ENCODE measurements around the gene CFAP92.
A peak's percentile ranks its signal among the peaks of the same experiment; 100 is the strongest.

CFAP92 gene

GRCh38 chr3:128992926-128993460 lies 883 bp downstream of the CFAP92 start:
- no peak for DNase-seq (ENCODE audit: low read depth in 2 of 2, low spot score in 1 of 2)

- no peak for DNase-seq (ENCODE audit: low read depth in 2 of 2, low spot score in 1 of 2)
Measured at GRCh38 chr3:128991355-128991895, 2.5 kb downstream of the CFAP92 start.

- no peak for DNase-seq (ENCODE audit: low read depth in 2 of 2, low spot score in 1 of 2)
Measured at GRCh38 chr3:128988286-128988685, 5.6 kb downstream of the CFAP92 start.

GRCh38 chr3:128987302-128988100 lies 6.4 kb downstream of the CFAP92 start:
- DNase-seq (ENCODE audit: low read depth in 2 of 2, low spot score in 1 of 2), result no peak

- no peak for DNase-seq (ENCODE audit: low read depth in 2 of 2, low spot score in 1 of 2)
Measured at GRCh38 chr3:128984596-128984995, 9.3 kb downstream of the CFAP92 start.

- no peak for DNase-seq (ENCODE audit: low read depth in 2 of 2, low spot score in 1 of 2)
Measured at GRCh38 chr3:128983293-128984069, 10.4 kb downstream of the CFAP92 start.

- DNase-seq (ENCODE audit: low read depth in 2 of 2, low spot score in 1 of 2), result no peak
Measured at GRCh38 chr3:128975276-128975675, 18.6 kb downstream of the CFAP92 start.

GRCh38 chr3:128973988-128974564 lies 19.8 kb downstream of the CFAP92 start:
- DNase-seq (ENCODE audit: low read depth in 2 of 2, low spot score in 1 of 2), result no peak

- no peak for DNase-seq (ENCODE audit: low read depth in 2 of 2, low spot score in 1 of 2)
Measured at GRCh38 chr3:128971421-128972100, 22.3 kb downstream of the CFAP92 start.

GRCh38 chr3:128970740-128971047 lies 23.2 kb downstream of the CFAP92 start:
- DNase-seq (ENCODE audit: low read depth in 2 of 2, low spot score in 1 of 2), result no peak

- peak in 1 of 2 donors; percentile 43 for DNase-seq (ENCODE audit: low read depth in 2 of 2, low spot score in 1 of 2)
Measured at GRCh38 chr3:128969993-128970739, 23.7 kb downstream of the CFAP92 start.

- no peak for DNase-seq (ENCODE audit: low read depth in 2 of 2, low spot score in 1 of 2)
Measured at GRCh38 chr3:128967748-128968355, 26.0 kb downstream of the CFAP92 start.

- DNase-seq (ENCODE audit: low read depth in 2 of 2, low spot score in 1 of 2), result no peak
Measured at GRCh38 chr3:128965818-128966217, 28.1 kb downstream of the CFAP92 start.

GRCh38 chr3:128965280-128965679 lies 28.6 kb downstream of the CFAP92 start:
- no peak for DNase-seq (ENCODE audit: low read depth in 2 of 2, low spot score in 1 of 2)

- no peak for DNase-seq (ENCODE audit: low read depth in 2 of 2, low spot score in 1 of 2)
Measured at GRCh38 chr3:128956440-128956839, 37.4 kb downstream of the CFAP92 start.

- DNase-seq (ENCODE audit: low read depth in 2 of 2, low spot score in 1 of 2), result no peak
Measured at GRCh38 chr3:128950223-128950938, 43.5 kb downstream of the CFAP92 start.

- no peak for DNase-seq (ENCODE audit: low read depth in 2 of 2, low spot score in 1 of 2)
Measured at GRCh38 chr3:128949158-128949557, 44.7 kb downstream of the CFAP92 start.

GRCh38 chr3:128946411-128946810 lies 47.5 kb downstream of the CFAP92 start:
- no peak for DNase-seq (ENCODE audit: low read depth in 2 of 2, low spot score in 1 of 2)

GRCh38 chr3:128945878-128946175 lies 48.0 kb downstream of the CFAP92 start:
- no peak for DNase-seq (ENCODE audit: low read depth in 2 of 2, low spot score in 1 of 2)
